Naive thymus-derived CD4-positive, alpha-beta T cell (primary cell): Measurements from ENCODE around the gene RRM2. TPM values are rescaled to one million over a fixed set of nuclear protein-coding genes. Genes with fewer than 3 reads are reported as not detected.
"Not testable (repeated sequence)": the region's sequence is repeated elsewhere in the genome, so short reads cannot be mapped to it uniquely, and the experiment has no call there.

Experiments used
- ATAC-seq: fragments of 150-1000 bp; cut with Tn5 transposase; 2 replicates; pipeline ENCODE4 v1.10.0; 2021; ENCODE audit warnings: mild to moderate bottlenecking, moderate library complexity
- CTCF ChIA-PET: fragments of 350-600 bp; sonication (Branson Sonifier 250); formaldehyde crosslinking; loops from one replicate; lab custom pipeline; 2021; ENCODE audit warnings: antibody characterized with exemption; lab: Charles Lee
- POLR2A ChIA-PET: fragments of 350-600 bp; sonication (Branson Sonifier 250); formaldehyde crosslinking; loops from one replicate; lab custom pipeline; 2021; ENCODE audit warnings: antibody characterized with exemption, inconsistent platforms; lab: Charles Lee
- DNase-seq, 9 donors: peaks; one replicate each; pipeline versions ENCODE4 v3.0.0 to v3.0.0-alpha.2; 2020 to 2022; ENCODE audit warnings: mixed read lengths in 1 of 9
- H3K27ac ChIP-seq: one replicate; pipeline ENCODE4 v1.7.0; 2013; ENCODE audit warnings: mild to moderate bottlenecking, low read depth, low read length, moderate library complexity
- H3K27me3 ChIP-seq, 2 donors: one replicate each; pipeline ENCODE4 v1.7.0; 2013; ENCODE audit warnings: low read length in 2 of 2, mild to moderate bottlenecking in 2 of 2, moderate library complexity in 2 of 2; ENCODE audit not compliant: control insufficient read depth in 2 of 2, insufficient read depth in 2 of 2
- H3K36me3 ChIP-seq, 3 experiments: 1 replicate in 2 of 3; 2 replicates in 1 of 3; pipeline ENCODE4 v1.7.0; 2013; ENCODE audit warnings: low read length in 3 of 3, mild to moderate bottlenecking in 3 of 3, moderate library complexity in 1 of 3; ENCODE audit not compliant: insufficient read depth in 3 of 3, control insufficient read depth in 2 of 3
- H3K4me1 ChIP-seq, 2 donors: one replicate each; pipeline ENCODE4 v1.7.0; 2013; ENCODE audit warnings: low read length in 2 of 2, mild to moderate bottlenecking in 2 of 2, moderate library complexity in 1 of 2; ENCODE audit not compliant: control insufficient read depth in 2 of 2, insufficient read depth in 2 of 2
- H3K4me3 ChIP-seq: 2 replicates; pipeline ENCODE4 v1.7.0; 2013; ENCODE audit warnings: mild to moderate bottlenecking, low read length
- H3K9me3 ChIP-seq, 3 experiments: 1 replicate in 2 of 3; 2 replicates in 1 of 3; pipeline ENCODE4 v1.7.0; 2013; ENCODE audit warnings: low read length in 3 of 3; ENCODE audit not compliant: control insufficient read depth in 2 of 3
- H3K27ac Mint-ChIP-seq, 9 donors: one replicate each; pipeline ENCODE4 v1.8.0; 2020 to 2022; ENCODE audit warnings: mixed read lengths in 9 of 9, mild to moderate bottlenecking in 8 of 9, moderate library complexity in 5 of 9, inconsistent platforms in 2 of 9
- H3K27me3 Mint-ChIP-seq, 5 donors: one replicate each; pipeline ENCODE4 v1.8.0; 2021 to 2022; ENCODE audit warnings: mixed read lengths in 5 of 5, mild to moderate bottlenecking in 1 of 5
- H3K36me3 Mint-ChIP-seq, 5 donors: one replicate each; pipeline ENCODE4 v1.8.0; 2020 to 2022; ENCODE audit warnings: mixed read lengths in 5 of 5, mild to moderate bottlenecking in 3 of 5, inconsistent platforms in 1 of 5
- H3K4me1 Mint-ChIP-seq, 7 donors: one replicate each; pipeline ENCODE4 v1.8.0; 2020 to 2022; ENCODE audit warnings: mixed read lengths in 7 of 7, mild to moderate bottlenecking in 3 of 7, inconsistent platforms in 1 of 7
- H3K4me3 Mint-ChIP-seq, 10 donors: one replicate each; pipeline ENCODE4 v1.8.0; 2020 to 2022; ENCODE audit warnings: mild to moderate bottlenecking in 10 of 10, mixed read lengths in 10 of 10, moderate library complexity in 6 of 10, inconsistent platforms in 2 of 10
- H3K9me3 Mint-ChIP-seq, 11 donors: one replicate each; pipeline ENCODE4 v1.8.0; 2020 to 2022; ENCODE audit warnings: mixed read lengths in 11 of 11, mild to moderate bottlenecking in 4 of 11, inconsistent platforms in 1 of 11, moderate library complexity in 1 of 11
- intact Hi-C, 2 donors: fragments of 100-400 bp; cut with micrococcal nuclease; formaldehyde crosslinking; loops; one replicate each; pipeline ENCODE4 v1.15.1; 2023
- polyA plus RNA-seq, 2 donors: library from polyadenylated mRNA; unstranded; fragments of 300-500 nt; fragmentation: Illumina TruSeq; gene quantifications; one replicate each; pipeline ENCODE4 v1.2.3, GENCODE V29; 2021
- total RNA-seq, 6 experiments: library from RNA in 5 of 6; stranded (reverse) in 5 of 6; gene quantifications; 1 replicate in 5 of 6; 2 replicates in 1 of 6; pipeline ENCODE4 v1.2.3 and lab custom pipeline; 2021 to 2026

Gene RRM2
- total and polyA plus RNA-seq, 7 experiments from 2014 or later = 0.13 to 330 (median 0.51) TPM; not detected in 2

GRCh38 chr2:10145519-10146357 is 23.2 kb downstream of the RRM2 start:
- Mint-ChIP-seq H3K36me3 (peaks cover 0 to 27% (median 0%) of the 10 kb centered on the region in 5 donors), H3K9me3 (no peaks in the 10 kb centered on the region), H3K27me3 (no peaks in the 10 kb centered on the region), H3K4me1 (peaks cover 24 to 51% (median 40%) of the 10 kb centered on the region in 7 donors), H3K4me3 (no peak overlapping the region), H3K27ac (no peak overlapping the region)
- intact Hi-C loops = loop anchor here in 1 of 2 donors (10.0 kb wide), 1 partner anchor 79 kb away; no protein-coding TSS in a partner anchor
- DNase-seq = no peak
- H3K4me1 ChIP-seq = peaks cover 0 to 18% of the 10 kb centered on the region in 2 donors
- CTCF ChIA-PET = interaction anchor here (0.8 to 1.3 kb wide), 2 partner anchors 10 to 21 kb away, joined by 3 read pairs; no protein-coding TSS in a partner anchor
- H3K9me3 ChIP-seq = no peaks in the 10 kb centered on the region
- no peak for ATAC-seq
- no peak overlapping the region for H3K4me3 ChIP-seq
- no peak overlapping the region for H3K27ac ChIP-seq
- no peaks in the 10 kb centered on the region for H3K36me3 ChIP-seq
- POLR2A ChIA-PET = no interaction called here
- H3K27me3 ChIP-seq = no peaks in the 10 kb centered on the region

GRCh38 chr2:10146366-10147005 is 23.9 kb downstream of the RRM2 start:
- no peak overlapping the region for H3K27ac Mint-ChIP-seq
- no peaks in the 10 kb centered on the region for H3K36me3 ChIP-seq
- ChIA-PET CTCF (no interaction called here), POLR2A (no interaction called here)
- ATAC-seq = no peak
- H3K27me3 Mint-ChIP-seq = no peaks in the 10 kb centered on the region
- H3K4me1 ChIP-seq = peaks cover 0 to 12% of the 10 kb centered on the region in 2 donors
- no peaks in the 10 kb centered on the region for H3K9me3 ChIP-seq
- peaks cover 19 to 46% (median 32%) of the 10 kb centered on the region in 7 donors for H3K4me1 Mint-ChIP-seq
- H3K9me3 Mint-ChIP-seq = no peaks in the 10 kb centered on the region
- no peaks in the 10 kb centered on the region for H3K27me3 ChIP-seq
- no peak overlapping the region for H3K4me3 Mint-ChIP-seq
- DNase-seq = no peak
- no peak overlapping the region for H3K4me3 ChIP-seq
- intact Hi-C loops = loop anchor here in 1 of 2 donors (10.0 kb wide), 1 partner anchor 78 kb away; no protein-coding TSS in a partner anchor
- no peak overlapping the region for H3K27ac ChIP-seq
- peaks cover 0 to 24% (median 0%) of the 10 kb centered on the region in 5 donors for H3K36me3 Mint-ChIP-seq

GRCh38 chr2:10147050-10147660 is 24.6 kb downstream of the RRM2 start:
- CTCF ChIA-PET = not testable (repeated sequence)
- POLR2A ChIA-PET = interaction anchor here (0.7 kb wide), 1 partner anchor 89 kb away, joined by 3 read pairs; no protein-coding TSS in a partner anchor

GRCh38 chr2:10148268-10148667 is 25.7 kb downstream of the RRM2 start:
- H3K27ac Mint-ChIP-seq = peak overlapping the region in 1 of 9 donors; percentile 66
- no peak overlapping the region for H3K27ac ChIP-seq
- no peaks in the 10 kb centered on the region for H3K9me3 Mint-ChIP-seq
- no peak overlapping the region for H3K4me3 ChIP-seq
- H3K4me3 Mint-ChIP-seq = no peak overlapping the region
- no peaks in the 10 kb centered on the region for H3K27me3 Mint-ChIP-seq
- no peaks in the 10 kb centered on the region for H3K4me1 ChIP-seq
- intact Hi-C loops = loop anchor here in 1 of 2 donors (10.0 kb wide), 1 partner anchor 77 kb away; no protein-coding TSS in a partner anchor
- POLR2A ChIA-PET = interaction anchor here (0.6 kb wide), 1 partner anchor 368 kb away, joined by 3 read pairs; no protein-coding TSS in a partner anchor
- peaks cover 6 to 34% (median 20%) of the 10 kb centered on the region in 7 donors for H3K4me1 Mint-ChIP-seq
- DNase-seq (no peak), ATAC-seq (no peak)
- CTCF ChIA-PET = no interaction called here
- H3K27me3 ChIP-seq = no peaks in the 10 kb centered on the region
- no peaks in the 10 kb centered on the region for H3K36me3 ChIP-seq
- H3K36me3 Mint-ChIP-seq = peaks cover 0 to 13% (median 0%) of the 10 kb centered on the region in 5 donors
- no peaks in the 10 kb centered on the region for H3K9me3 ChIP-seq

More at GRCh38 chr2:10147050-10147660, 24.6 kb downstream of the RRM2 start:
- H3K27ac ChIP-seq, H3K4me3 Mint-ChIP-seq, H3K27me3 Mint-ChIP-seq, H3K9me3 Mint-ChIP-seq, H3K4me1 ChIP-seq, H3K4me3 ChIP-seq, H3K36me3 ChIP-seq, H3K27me3 ChIP-seq, ATAC-seq, DNase-seq, H3K9me3 ChIP-seq: not testable (repeated sequence)
- Mint-ChIP-seq H3K27ac (peak overlapping the region in 2 of 9 donors; percentile 3 to 59), H3K36me3 (peaks cover 0 to 19% (median 0%) of the 10 kb centered on the region in 5 donors), H3K4me1 (peaks cover 12 to 40% (median 25%) of the 10 kb centered on the region in 7 donors)
- intact Hi-C loops = loop anchor here in 1 of 2 donors (10.0 kb wide), 1 partner anchor 78 kb away; no protein-coding TSS in a partner anchor

- DNase-seq (no peak), ATAC-seq (no peak)
- Mint-ChIP-seq H3K27ac (peak overlapping the region in 7 of 9 donors; percentile 12 to 78 (median 51)), H3K4me1 (peaks cover 6 to 32% (median 15%) of the 10 kb centered on the region in 7 donors), H3K9me3 (no peaks in the 10 kb centered on the region), H3K4me3 (peak overlapping the region in 2 of 10 donors; percentile 9 to 45), H3K27me3 (no peaks in the 10 kb centered on the region), H3K36me3 (peaks cover 0 to 16% (median 0%) of the 10 kb centered on the region in 5 donors)
- Histone ChIP-seq H3K27ac (no peak overlapping the region), H3K36me3 (no peaks in the 10 kb centered on the region), H3K4me3 (no peak overlapping the region), H3K9me3 (no peaks in the 10 kb centered on the region), H3K4me1 (no peaks in the 10 kb centered on the region), H3K27me3 (no peaks in the 10 kb centered on the region)
- ChIA-PET POLR2A (no interaction called here), CTCF (no interaction called here)
- intact Hi-C loops = loop anchor here in 1 of 2 donors (10.0 kb wide), 1 partner anchor 75 kb away; no protein-coding TSS in a partner anchor
Observed at GRCh38 chr2:10149635-10150034, 27.1 kb downstream of the RRM2 start.

- H3K27ac Mint-ChIP-seq = peak overlapping the region in 5 of 9 donors; percentile 9 to 81 (median 14)
- ChIA-PET POLR2A (no interaction called here), CTCF (no interaction called here)
- DNase-seq (peak in 3 of 9 donors; percentile 14 to 34 (median 16)), ATAC-seq (peak; percentile 51)
- H3K4me1 Mint-ChIP-seq = peaks cover 6 to 28% (median 15%) of the 10 kb centered on the region in 7 donors
- Histone ChIP-seq H3K4me1 (no peaks in the 10 kb centered on the region), H3K27ac (no peak overlapping the region), H3K9me3 (no peaks in the 10 kb centered on the region), H3K36me3 (no peaks in the 10 kb centered on the region), H3K27me3 (no peaks in the 10 kb centered on the region), H3K4me3 (no peak overlapping the region)
- H3K9me3 Mint-ChIP-seq = no peaks in the 10 kb centered on the region
- H3K36me3 Mint-ChIP-seq = peaks cover 0 to 16% (median 0%) of the 10 kb centered on the region in 5 donors
- peak overlapping the region; percentile 1 to 81 (median 46) for H3K4me3 Mint-ChIP-seq
- intact Hi-C loops = no loop called here
- no peaks in the 10 kb centered on the region for H3K27me3 Mint-ChIP-seq
Observed at GRCh38 chr2:10150436-10150835, 27.9 kb downstream of the RRM2 start.
